Globus pallidus (tissue), 1 donor: Measurements from ENCODE around the gene MCOLN2.

Experiments used
- DNase-seq: peaks from one replicate; pipeline ENCODE4 v3.0.0-alpha.2; 2015; ENCODE audit warnings: low spot score

MCOLN2 gene

GRCh38 chr1:84985365-84985764, 11.5 kb downstream of the MCOLN2 start:
- no peak for DNase-seq

- DNase-seq, result no peak
Observed at GRCh38 chr1:84982395-84982794, 14.5 kb downstream of the MCOLN2 start.

- no peak for DNase-seq
Observed at GRCh38 chr1:84975035-84975434, 21.9 kb downstream of the MCOLN2 start.

- DNase-seq, result no peak
Observed at GRCh38 chr1:84973498-84974334, 23.2 kb downstream of the MCOLN2 start.

GRCh38 chr1:84972377-84972987, 24.4 kb downstream of the MCOLN2 start:
- no peak for DNase-seq

- DNase-seq, result no peak
Observed at GRCh38 chr1:84971957-84972356, 25.0 kb downstream of the MCOLN2 start.

- DNase-seq, result no peak
Observed at GRCh38 chr1:84969489-84970250, 27.2 kb downstream of the MCOLN2 start.

- no peak for DNase-seq
Observed at GRCh38 chr1:84968865-84969264, 28.0 kb downstream of the MCOLN2 start.

- DNase-seq, result no peak
Observed at GRCh38 chr1:84968101-84968500, 28.8 kb downstream of the MCOLN2 start.

GRCh38 chr1:84967666-84968065, 29.2 kb downstream of the MCOLN2 start:
- DNase-seq, result no peak

GRCh38 chr1:84963021-84963420, 33.9 kb downstream of the MCOLN2 start:
- no peak for DNase-seq

- DNase-seq, result no peak
Observed at GRCh38 chr1:84961316-84961715, 35.6 kb downstream of the MCOLN2 start.

- DNase-seq, result no peak
Observed at GRCh38 chr1:84960371-84960770, 36.5 kb downstream of the MCOLN2 start.

- no peak for DNase-seq
Observed at GRCh38 chr1:84959294-84959693, 37.6 kb downstream of the MCOLN2 start.

GRCh38 chr1:84957966-84958365, 38.9 kb downstream of the MCOLN2 start:
- DNase-seq, result no peak

- no peak for DNase-seq
Observed at GRCh38 chr1:84956655-84957054, 40.3 kb downstream of the MCOLN2 start.

- no peak for DNase-seq
Observed at GRCh38 chr1:84956097-84956496, 40.8 kb downstream of the MCOLN2 start.

- DNase-seq, result no peak
Observed at GRCh38 chr1:84949664-84950063, 47.2 kb downstream of the MCOLN2 start.

- DNase-seq, result no peak
Observed at GRCh38 chr1:84947536-84948410, 49.1 kb downstream of the MCOLN2 start.

- no peak for DNase-seq
Observed at GRCh38 chr1:84946631-84947030, 50.3 kb downstream of the MCOLN2 start.

- peak; percentile 91 for DNase-seq
Observed at GRCh38 chr1:84944767-84945486, 52.0 kb downstream of the MCOLN2 start.
